H1 (cell line): ENCODE results near the gene NFKB1. TPM values are rescaled to one million over a fixed set of nuclear protein-coding genes. Genes with fewer than 3 reads are reported as not detected.

ENCODE experiments used
- CTCF ChIA-PET: fragments of 300-600 bp; sonication (Branson Sonifier 250); formaldehyde crosslinking; loops from one replicate; lab custom pipeline; 2021; ENCODE audit not compliant: partially characterized antibody; lab: Charles Lee
- POLR2A ChIA-PET: fragments of 300-600 bp; sonication (Branson Sonifier 250); formaldehyde crosslinking; loops from one replicate; lab custom pipeline; 2021; ENCODE audit warnings: inconsistent platforms; ENCODE audit not compliant: partially characterized antibody; lab: Charles Lee
- DNase-seq, 2 experiments: peaks; one replicate each; pipeline versions ENCODE4 v3.0.0 to v3.0.0-alpha.2; 2010 to 2022; ENCODE audit warnings: low spot score in 2 of 2, low read depth in 1 of 2, mixed read lengths in 1 of 2
- FAIRE-seq: peaks from 2 replicates; lab custom pipeline; 2011; peaks lifted over from hg19 to GRCh38; lab: Jason Lieb, UNC
- H2AFZ ChIP-seq: 2 replicates; pipeline ENCODE4 v1.8.1; 2012; ENCODE audit warnings: low read length, inconsistent platforms
- H2AK5ac ChIP-seq: 2 replicates; pipeline ENCODE4 v1.6.1; 2013; ENCODE audit warnings: low read depth, low read length
- H2BK120ac ChIP-seq: replicated peaks from 2 replicates; pipeline ENCODE3; 2013; ENCODE audit warnings: low read depth, low read length, inconsistent platforms
- H2BK12ac ChIP-seq: 2 replicates; pipeline ENCODE4 v1.6.1; 2013; ENCODE audit warnings: low read depth, low read length
- H2BK15ac ChIP-seq: 2 replicates; pipeline ENCODE4 v1.6.1; 2013; ENCODE audit warnings: low read length
- H2BK20ac ChIP-seq: 2 replicates; pipeline ENCODE4 v1.6.1; 2013; ENCODE audit warnings: low read length
- H2BK5ac ChIP-seq: 2 replicates; pipeline ENCODE4 v1.6.1; 2013; ENCODE audit warnings: low read depth, low read length
- H3K14ac ChIP-seq: 2 replicates; pipeline ENCODE4 v1.6.1; 2013; ENCODE audit warnings: inconsistent platforms; ENCODE audit not compliant: insufficient read length
- H3K18ac ChIP-seq: 2 replicates; pipeline ENCODE4 v1.6.1; 2013; ENCODE audit warnings: low read length; ENCODE audit errors: extremely low read depth
- H3K23ac ChIP-seq: 2 replicates; pipeline ENCODE4 v1.6.1; 2013; ENCODE audit warnings: inconsistent platforms; ENCODE audit not compliant: insufficient read length
- H3K23me2 ChIP-seq: 2 replicates; pipeline ENCODE4 v1.6.1; 2013; ENCODE audit warnings: low read depth, low read length
- H3K27ac ChIP-seq: 2 replicates; pipeline ENCODE4 v1.6.1; 2011; ENCODE audit warnings: low read depth, low read length, inconsistent platforms
- H3K27me3 ChIP-seq, 4 experiments: replicated peaks in 1 of 4; 1 replicate in 1 of 4; 2 replicates in 3 of 4; pipeline versions ENCODE4 v1.6.1 to v1.8.1; 2011 to 2013; ENCODE audit warnings: low read length in 3 of 4, mild to moderate bottlenecking in 3 of 4, inconsistent platforms in 2 of 4, mixed read lengths in 2 of 4, moderate library complexity in 1 of 4; ENCODE audit not compliant: control insufficient read depth in 3 of 4, insufficient read depth in 3 of 4; ENCODE audit errors: extremely low read depth in 1 of 4
- H3K36me3 ChIP-seq, 4 experiments: 2 replicates each; pipeline versions ENCODE4 v1.6.1 to v1.8.1; 2011 to 2013; ENCODE audit warnings: mild to moderate bottlenecking in 4 of 4, low read length in 3 of 4, moderate library complexity in 2 of 4, control low read depth in 1 of 4, inconsistent platforms in 1 of 4; ENCODE audit not compliant: insufficient read depth in 4 of 4, control insufficient read depth in 2 of 4
- H3K4ac ChIP-seq: replicated peaks from 2 replicates; pipeline ENCODE3; 2013; ENCODE audit warnings: low read length, low read depth, mixed read lengths, inconsistent platforms; ENCODE audit not compliant: insufficient read length
- H3K4me1 ChIP-seq, 4 experiments: replicated peaks in 1 of 4; 1 replicate in 1 of 4; 2 replicates in 3 of 4; pipeline versions ENCODE4 v1.6.1 to v1.8.1; 2011 to 2013; ENCODE audit warnings: low read length in 3 of 4, inconsistent platforms in 2 of 4, mixed read lengths in 1 of 4; ENCODE audit not compliant: insufficient read depth in 4 of 4, control insufficient read depth in 3 of 4
- H3K4me2 ChIP-seq, 2 experiments: 2 replicates each; pipeline versions ENCODE4 v1.6.1 to v1.8.1; 2011 to 2013; ENCODE audit warnings: low read depth in 2 of 2, low read length in 2 of 2, control low read depth in 1 of 2, inconsistent platforms in 1 of 2, mild to moderate bottlenecking in 1 of 2; ENCODE audit not compliant: insufficient read depth in 1 of 2
- H3K4me3 ChIP-seq, 4 experiments: fragments of 200-600, 300-600 bp in 1 of 4; sonication (generic), shearing (Covaris generic), sonication (Bioruptor Twin) in 1 of 4; 2 replicates each; pipeline versions ENCODE4 v1.5.1 to v1.8.1; 2011 to 2016; ENCODE audit warnings: low read length in 4 of 4, low read depth in 3 of 4, control low read depth in 2 of 4, inconsistent platforms in 2 of 4, mild to moderate bottlenecking in 2 of 4, mixed read lengths in 1 of 4, moderate library complexity in 1 of 4; ENCODE audit not compliant: insufficient read depth in 2 of 4; ENCODE audit errors: extremely low read depth in 1 of 4
- H3K56ac ChIP-seq: replicated peaks from 2 replicates; pipeline ENCODE3; 2013; ENCODE audit warnings: low read depth, mild to moderate bottlenecking, mixed read lengths, low read length, inconsistent platforms; ENCODE audit not compliant: insufficient read length
- H3K79me1 ChIP-seq: 2 replicates; pipeline ENCODE4 v1.6.1; 2013; ENCODE audit warnings: low read depth, low read length, control low read depth
- H3K79me2 ChIP-seq, 2 experiments: 2 replicates each; pipeline versions ENCODE4 v1.6.1 to v1.8.1; 2012 to 2013; ENCODE audit warnings: low read length in 2 of 2, mild to moderate bottlenecking in 2 of 2, inconsistent platforms in 1 of 2; ENCODE audit not compliant: insufficient read depth in 2 of 2, control insufficient read depth in 1 of 2
- H3K9ac ChIP-seq, 4 experiments: replicated peaks in 1 of 4; 1 replicate in 1 of 4; 2 replicates in 3 of 4; pipeline versions ENCODE4 v1.6.1 to v1.8.1; 2011 to 2013; ENCODE audit warnings: low read depth in 3 of 4, low read length in 3 of 4, control low read depth in 2 of 4, mild to moderate bottlenecking in 2 of 4, moderate library complexity in 2 of 4, inconsistent platforms in 1 of 4; ENCODE audit errors: extremely low read depth in 1 of 4
- H3K9me3 ChIP-seq, 2 experiments: 2 replicates each; pipeline versions ENCODE4 v1.6.1 to v1.8.1; 2012 to 2013; ENCODE audit warnings: mild to moderate bottlenecking in 2 of 2, moderate library complexity in 2 of 2, control low read depth in 1 of 2, inconsistent platforms in 1 of 2, low read depth in 1 of 2, low read length in 1 of 2, mixed read lengths in 1 of 2; ENCODE audit not compliant: insufficient read depth in 2 of 2
- H4K20me1 ChIP-seq, 2 experiments: replicated peaks in 1 of 2; 2 replicates each; pipeline versions ENCODE3 to v1.8.1; 2011 to 2013; ENCODE audit warnings: inconsistent platforms in 2 of 2, low read length in 2 of 2, mild to moderate bottlenecking in 1 of 2; ENCODE audit not compliant: insufficient read depth in 2 of 2, control insufficient read depth in 1 of 2
- H4K5ac ChIP-seq: 2 replicates; pipeline ENCODE4 v1.6.1; 2013; ENCODE audit warnings: low read length, low read depth, mixed read lengths, inconsistent platforms; ENCODE audit not compliant: insufficient read length
- H4K8ac ChIP-seq: 2 replicates; pipeline ENCODE4 v1.8.0; 2013; ENCODE audit warnings: mild to moderate bottlenecking, moderate library complexity, low read length, inconsistent platforms; ENCODE audit not compliant: insufficient read depth; ENCODE audit errors: extremely low read depth
- H4K91ac ChIP-seq: replicated peaks from 2 replicates; pipeline ENCODE3; 2013; ENCODE audit warnings: low read length, mixed read lengths, inconsistent platforms; ENCODE audit not compliant: insufficient read length
- ASH2L ChIP-seq: fragments of 200-600, 300-600 bp; sonication (generic); IDR thresholded peaks from one replicate; pipeline ENCODE4 v1.7.1; 2017; ENCODE audit warnings: low read length
- BACH1 ChIP-seq: IDR thresholded peaks from 2 replicates; pipeline ENCODE4 v1.6.1; 2012; ENCODE audit warnings: low read length, improper control_type of control experiment
- BRCA1 ChIP-seq: IDR thresholded peaks from 2 replicates; pipeline ENCODE4 v1.6.1; 2012; ENCODE audit warnings: low read depth, low read length, improper control_type of control experiment
- CTBP2 ChIP-seq: IDR thresholded peaks from 2 replicates; pipeline ENCODE4 v1.7.0; 2011; ENCODE audit warnings: borderline replicate concordance, mild to moderate bottlenecking, moderate library complexity, mixed read lengths, low read length; ENCODE audit not compliant: insufficient read depth, insufficient read length
- JUN ChIP-seq: IDR thresholded peaks from 2 replicates; pipeline ENCODE4 v1.6.1; 2011; ENCODE audit warnings: low read depth, mild to moderate bottlenecking, improper control_type of control experiment, low read length
- RBBP5 ChIP-seq: IDR thresholded peaks from 2 replicates; pipeline ENCODE4 v1.7.1; 2012; ENCODE audit warnings: low read depth, mild to moderate bottlenecking, inconsistent platforms, low read length, moderate library complexity, borderline replicate concordance
- SIX5 ChIP-seq: IDR thresholded peaks from 2 replicates; pipeline ENCODE4 v1.6.1; 2011; ENCODE audit warnings: mild to moderate bottlenecking, low read depth, low read length
- SRF ChIP-seq: IDR thresholded peaks from 2 replicates; pipeline ENCODE4 v1.6.1; 2011; ENCODE audit warnings: mild to moderate bottlenecking, low read depth, low read length, moderate library complexity
- WGBS, 2 experiments: shearing (Covaris generic) in 1 of 2; methylation state at CpG; one replicate each; pipeline versions ENCODE4 v1.1.6 to v1.1.7; 2013 to 2015; ENCODE audit warnings: low lambda C conversion rate in 2 of 2, mixed read lengths in 2 of 2, inconsistent platforms in 1 of 2, low coverage in 1 of 2, missing lambda C conversion rate in 1 of 2; ENCODE audit not compliant: insufficient replicate concordance in 2 of 2, insufficient coverage in 1 of 2, insufficient read length in 1 of 2; ENCODE audit errors: extremely low coverage in 1 of 2, missing lambda C conversion rate in 1 of 2; 5-methylcytosine and 5-hydroxymethylcytosine counted together
- polyA plus RNA-seq, 7 experiments: library from polyadenylated mRNA; depleted of rRNA in 3 of 7; stranded (reverse) in 5 of 7; unstranded in 2 of 7; fragments of >200 nt in 5 of 7; fragments of 200-250 nt in 2 of 7; gene quantifications; 1 replicate in 5 of 7; 2 replicates in 1 of 7; 4 replicates in 1 of 7; pipeline versions ENCODE4 v1.2.1 to v1.2.3, GENCODE V29; 2011 to 2013; ENCODE audit warnings: missing spikeins in 2 of 7, mixed read lengths in 2 of 7
- total RNA-seq: library from RNA; stranded (reverse); fragmentation: NEBNext Ultra II Directional; extraction: Animal tissue kit (Norgen Biotek cat#: 25700); gene quantifications from 2 replicates; pipeline ENCODE4 v1.2.1, GENCODE V29; 2021
- TF ChIP-seq, protein P1 (sequence below): IDR thresholded peaks from 2 replicates; pipeline ENCODE4 v1.6.1; 2012; ENCODE audit warnings: low read length, inconsistent platforms

NFKB1 gene
- total and polyA plus RNA-seq, 2 of the 8 experiments (the other 6 are each of a cell fraction or from before 2014, with no cell fraction given), result 2.9 to 6.8 TPM

DNA sequence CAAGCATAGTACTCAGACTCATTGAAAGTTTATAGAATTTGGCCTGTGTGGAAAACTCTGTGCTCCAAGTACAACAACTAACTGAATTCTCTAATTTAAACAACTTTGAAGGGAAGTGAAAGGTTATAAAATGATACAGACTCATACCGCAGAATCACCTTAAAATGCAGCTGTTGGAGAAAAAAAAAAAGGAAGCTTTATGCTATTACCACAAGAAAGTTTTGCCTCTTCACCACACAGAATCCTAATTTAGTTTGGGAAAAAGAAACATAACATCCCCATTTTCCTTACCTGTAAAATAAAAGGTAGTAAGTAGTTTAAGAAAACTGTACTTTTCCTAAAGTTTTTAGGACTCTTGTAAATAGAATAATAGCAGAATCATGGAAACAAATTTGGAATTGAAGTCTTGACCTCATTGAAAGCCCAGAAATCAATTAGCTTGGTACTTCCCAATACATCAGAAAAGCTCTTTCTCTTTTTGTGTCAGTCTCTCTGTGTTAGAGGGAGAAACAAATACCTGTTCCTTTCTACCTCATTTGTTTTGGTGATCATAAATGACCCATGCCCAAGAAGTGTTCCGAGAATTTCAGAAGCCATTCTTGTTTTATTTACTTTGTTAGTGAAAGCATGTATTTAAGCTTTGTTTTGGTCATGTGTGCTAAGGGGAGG lies 78.8 kb downstream of the NFKB1 start:
- WGBS, 2 experiments, result 87% methylated on average over 2 of the region's 2 CpGs; no CpG with 5 or more reads in 1 of the 2 experiments
- H2AFZ ChIP-seq, result no peak overlapping the region
- DNase-seq (no peak), FAIRE-seq (no peak)
- TF ChIP-seq BRCA1 (no peak), ASH2L (no peak), CTBP2 (no peak), BACH1 (no peak), SIX5 (no peak), SRF (no peak), JUN (no peak), RBBP5 (no peak)
- TF ChIP-seq, protein P1, sequence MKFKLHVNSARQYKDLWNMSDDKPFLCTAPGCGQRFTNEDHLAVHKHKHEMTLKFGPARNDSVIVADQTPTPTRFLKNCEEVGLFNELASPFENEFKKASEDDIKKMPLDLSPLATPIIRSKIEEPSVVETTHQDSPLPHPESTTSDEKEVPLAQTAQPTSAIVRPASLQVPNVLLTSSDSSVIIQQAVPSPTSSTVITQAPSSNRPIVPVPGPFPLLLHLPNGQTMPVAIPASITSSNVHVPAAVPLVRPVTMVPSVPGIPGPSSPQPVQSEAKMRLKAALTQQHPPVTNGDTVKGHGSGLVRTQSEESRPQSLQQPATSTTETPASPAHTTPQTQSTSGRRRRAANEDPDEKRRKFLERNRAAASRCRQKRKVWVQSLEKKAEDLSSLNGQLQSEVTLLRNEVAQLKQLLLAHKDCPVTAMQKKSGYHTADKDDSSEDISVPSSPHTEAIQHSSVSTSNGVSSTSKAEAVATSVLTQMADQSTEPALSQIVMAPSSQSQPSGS, result no peak
- ChIA-PET CTCF (interaction anchor here (0.6 to 2.9 kb wide), 15 partner anchors 8 to 466 kb away, joined by 3 to 18 read pairs (median 5); no protein-coding TSS in a partner anchor), POLR2A (no interaction called here)
- no peak overlapping the region for H4K5ac ChIP-seq
- H4K91ac ChIP-seq, result no peak overlapping the region
- H2BK20ac ChIP-seq, result no peak overlapping the region
- no peak overlapping the region for H3K4me2 ChIP-seq
- H3K56ac ChIP-seq, result no peak overlapping the region
- no peak overlapping the region for H3K27ac ChIP-seq
- no peaks in the 10 kb centered on the region for H3K79me2 ChIP-seq
- no peak overlapping the region for H2BK15ac ChIP-seq
- no peak overlapping the region for H3K18ac ChIP-seq
- H3K23me2 ChIP-seq, result no peaks in the 10 kb centered on the region
- no peaks in the 10 kb centered on the region for H3K9me3 ChIP-seq
- no peak overlapping the region for H3K4me3 ChIP-seq
- H2BK120ac ChIP-seq, result no peak overlapping the region
- no peak overlapping the region for H2BK12ac ChIP-seq
- no peaks in the 10 kb centered on the region for H3K79me1 ChIP-seq
- H3K36me3 ChIP-seq, result no peaks in the 10 kb centered on the region
- no peaks in the 10 kb centered on the region; a peak in 1 of 7 replicates for H3K4me1 ChIP-seq
- H3K27me3 ChIP-seq, result no peaks in the 10 kb centered on the region; a peak in 1 of 7 replicates
- no peak overlapping the region for H3K4ac ChIP-seq
- no peak overlapping the region for H4K8ac ChIP-seq
- no peak overlapping the region for H2AK5ac ChIP-seq
- no peaks in the 10 kb centered on the region for H4K20me1 ChIP-seq
- no peak overlapping the region for H3K14ac ChIP-seq
- H3K9ac ChIP-seq, result no peak overlapping the region
- no peak overlapping the region for H3K23ac ChIP-seq
- H2BK5ac ChIP-seq, result no peak overlapping the region
